AG09319 (cell line): ENCODE results near the gene THAP5.
"Not testable (repeated sequence)": the region's sequence is repeated elsewhere in the genome, so short reads cannot be mapped to it uniquely, and the experiment has no call there.

Experiments
- DNase-seq: peaks from one replicate; pipeline ENCODE4 v3.0.0-alpha.2; 2010; ENCODE audit warnings: low read depth; ENCODE audit errors: extremely low read depth
- TF ChIP-seq, protein P1 (sequence below): IDR thresholded peaks from 2 replicates; pipeline ENCODE4 v1.5.1; 2011; ENCODE audit warnings: low read depth, mild to moderate bottlenecking, inconsistent platforms, low read length, moderate library complexity

THAP5 gene

DNA sequence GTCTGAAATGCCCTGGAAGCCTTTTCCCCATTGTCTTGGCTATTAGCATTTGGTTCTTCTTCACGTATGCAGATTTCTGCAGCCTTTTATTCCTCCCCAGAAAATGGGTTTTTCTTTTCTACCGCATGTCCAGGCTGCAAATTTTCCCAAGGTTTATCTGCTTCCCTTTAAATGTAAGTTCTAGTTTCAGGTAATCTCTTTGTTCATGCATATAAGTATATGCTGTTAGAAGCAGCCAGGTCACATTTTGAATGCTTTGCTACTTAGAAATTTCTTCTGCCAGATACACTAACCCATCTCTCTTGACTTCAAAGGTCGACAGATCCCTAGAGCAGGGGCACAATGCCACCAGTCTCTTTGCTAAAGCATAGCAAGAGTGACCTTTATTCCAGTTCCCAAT, 12.3 kb downstream of the THAP5 start:
- no peak for DNase-seq
- TF ChIP-seq, protein P1, sequence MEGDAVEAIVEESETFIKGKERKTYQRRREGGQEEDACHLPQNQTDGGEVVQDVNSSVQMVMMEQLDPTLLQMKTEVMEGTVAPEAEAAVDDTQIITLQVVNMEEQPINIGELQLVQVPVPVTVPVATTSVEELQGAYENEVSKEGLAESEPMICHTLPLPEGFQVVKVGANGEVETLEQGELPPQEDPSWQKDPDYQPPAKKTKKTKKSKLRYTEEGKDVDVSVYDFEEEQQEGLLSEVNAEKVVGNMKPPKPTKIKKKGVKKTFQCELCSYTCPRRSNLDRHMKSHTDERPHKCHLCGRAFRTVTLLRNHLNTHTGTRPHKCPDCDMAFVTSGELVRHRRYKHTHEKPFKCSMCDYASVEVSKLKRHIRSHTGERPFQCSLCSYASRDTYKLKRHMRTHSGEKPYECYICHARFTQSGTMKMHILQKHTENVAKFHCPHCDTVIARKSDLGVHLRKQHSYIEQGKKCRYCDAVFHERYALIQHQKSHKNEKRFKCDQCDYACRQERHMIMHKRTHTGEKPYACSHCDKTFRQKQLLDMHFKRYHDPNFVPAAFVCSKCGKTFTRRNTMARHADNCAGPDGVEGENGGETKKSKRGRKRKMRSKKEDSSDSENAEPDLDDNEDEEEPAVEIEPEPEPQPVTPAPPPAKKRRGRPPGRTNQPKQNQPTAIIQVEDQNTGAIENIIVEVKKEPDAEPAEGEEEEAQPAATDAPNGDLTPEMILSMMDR, result no peak

DNA sequence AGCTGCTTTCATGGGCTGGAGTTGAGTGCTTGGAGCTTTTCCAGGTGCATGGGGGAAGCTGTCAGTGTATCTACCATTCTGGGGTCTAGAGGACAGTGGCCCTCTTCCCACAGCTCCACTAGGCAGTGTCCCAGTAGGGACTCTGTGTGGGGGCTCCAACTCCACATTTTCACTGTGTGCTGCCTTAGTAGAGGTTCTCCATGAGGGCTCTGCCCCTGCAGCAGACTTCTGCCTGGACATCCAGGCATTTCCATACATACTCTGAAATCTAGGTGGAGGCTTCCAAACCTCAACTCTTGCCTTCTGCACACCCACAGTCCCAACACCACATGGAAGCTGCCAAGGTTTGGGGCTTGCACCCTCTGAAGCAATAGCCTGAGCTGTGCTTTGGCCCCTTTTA, 12.8 kb downstream of the THAP5 start:
- DNase-seq, result not testable (repeated sequence)

DNA sequence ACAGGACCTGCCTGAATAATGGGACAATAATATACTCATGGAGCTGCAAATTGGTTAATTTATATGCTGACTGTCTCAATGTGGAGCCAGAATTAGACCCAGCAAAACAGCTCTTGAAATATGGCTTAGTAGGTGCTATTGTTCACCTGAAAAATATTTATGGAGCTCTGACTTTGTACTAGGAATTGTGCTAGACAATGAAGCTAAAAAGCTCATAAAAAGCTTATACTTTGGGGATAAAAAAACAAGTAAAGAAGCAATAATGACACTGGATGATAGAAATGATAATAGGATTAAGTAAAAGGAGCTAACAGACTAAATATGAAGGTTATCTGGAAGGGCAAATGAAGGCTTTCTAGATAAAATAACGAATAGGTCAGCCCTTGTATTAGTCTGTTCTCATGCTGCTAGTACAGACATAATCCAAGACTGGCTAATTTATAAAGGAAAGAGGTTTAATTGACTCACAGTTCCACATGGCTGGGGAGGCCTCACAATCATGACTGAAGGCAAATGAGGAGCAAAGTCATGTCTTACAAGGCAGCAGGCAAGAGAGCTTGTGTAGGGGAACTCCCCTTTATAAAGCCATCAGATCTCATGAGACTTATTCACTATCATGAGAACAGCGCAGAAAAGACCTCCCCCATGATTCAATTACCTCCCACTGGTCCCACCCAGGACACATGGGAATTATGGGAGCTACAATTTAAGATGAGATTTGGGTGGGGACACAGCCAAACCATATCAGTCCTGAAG, 21.2 kb downstream of the THAP5 start:
- not testable (repeated sequence) for DNase-seq

DNA sequence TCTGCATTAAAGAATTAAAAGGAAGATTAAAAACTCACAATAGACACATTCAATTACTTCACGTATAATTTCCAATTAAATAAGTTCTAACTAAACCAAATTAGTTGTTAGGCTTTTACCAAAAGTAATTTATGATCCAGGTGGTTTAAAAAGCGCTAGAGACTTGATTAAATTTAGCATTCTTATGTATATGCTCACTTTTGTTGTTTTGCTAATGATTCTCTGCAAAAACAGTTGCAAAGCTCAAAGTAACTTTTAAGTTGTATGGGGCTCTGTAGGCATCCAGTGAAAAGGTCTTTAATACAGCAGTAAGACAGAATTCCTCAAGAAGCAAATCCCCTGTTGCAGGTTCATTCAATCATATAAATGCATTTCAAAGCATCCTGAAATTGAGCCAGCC, 28.0 kb downstream of the THAP5 start:
- TF ChIP-seq, protein P1, result no peak
- DNase-seq, result no peak

DNA sequence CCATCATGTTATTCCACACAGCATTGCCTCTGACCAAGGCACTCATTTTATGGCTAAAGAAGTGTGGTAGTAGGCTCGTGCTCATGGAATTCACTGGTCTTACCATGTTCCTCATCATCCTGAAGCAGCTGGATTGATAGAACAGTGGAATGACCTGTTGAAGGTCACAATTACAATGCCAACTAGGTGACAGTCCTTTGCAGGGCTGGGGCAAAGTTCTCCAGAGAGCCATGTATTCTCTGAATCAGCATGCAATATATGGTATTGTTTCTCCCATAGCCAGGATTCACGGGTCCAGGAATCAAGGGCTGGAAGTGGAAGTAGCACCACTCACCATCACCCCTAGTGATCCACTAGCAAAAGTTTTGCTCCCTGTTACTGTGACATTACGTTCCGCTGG, 30.8 kb downstream of the THAP5 start:
- DNase-seq, result not testable (repeated sequence)

DNA sequence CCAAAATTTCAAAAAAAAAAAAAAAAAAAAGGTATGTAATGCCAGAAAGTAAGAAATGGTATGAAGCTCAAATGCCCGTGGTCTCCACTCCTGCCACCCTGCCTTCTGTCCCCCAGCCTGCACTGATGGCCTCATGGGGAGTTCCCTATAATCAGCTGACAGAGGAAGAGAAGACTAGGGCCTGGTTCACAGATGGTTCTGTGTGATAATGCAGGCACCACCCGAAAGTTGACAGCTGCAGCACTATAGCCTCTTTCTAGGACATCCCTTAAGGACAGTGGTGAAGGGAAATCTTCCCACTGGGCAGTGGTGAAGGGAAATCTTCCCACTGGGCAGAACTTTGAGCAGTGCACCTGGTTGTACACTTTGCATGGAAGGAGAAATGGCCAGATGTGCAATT, 31.3 kb downstream of the THAP5 start:
- not testable (repeated sequence) for DNase-seq

DNA sequence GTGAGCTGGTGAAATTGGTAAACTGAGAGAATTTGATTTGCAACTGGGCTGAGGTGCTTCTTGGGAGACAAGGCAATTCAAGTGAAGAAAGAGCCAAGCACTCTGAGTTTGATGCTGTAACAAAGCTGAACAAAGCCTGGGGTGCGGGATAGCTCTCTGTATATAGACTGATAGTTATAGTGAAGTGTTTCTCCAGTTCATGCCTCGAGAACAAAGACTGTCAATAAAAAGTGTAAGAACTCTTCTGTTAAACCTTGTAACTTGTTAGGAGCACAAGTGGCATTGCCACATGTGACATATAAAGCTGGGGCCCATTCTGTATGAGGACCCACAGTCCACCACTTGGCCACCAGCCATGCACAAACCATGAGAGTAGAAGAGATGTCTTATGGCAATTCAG, 32.3 kb downstream of the THAP5 start:
- TF ChIP-seq, protein P1, result no peak

DNA sequence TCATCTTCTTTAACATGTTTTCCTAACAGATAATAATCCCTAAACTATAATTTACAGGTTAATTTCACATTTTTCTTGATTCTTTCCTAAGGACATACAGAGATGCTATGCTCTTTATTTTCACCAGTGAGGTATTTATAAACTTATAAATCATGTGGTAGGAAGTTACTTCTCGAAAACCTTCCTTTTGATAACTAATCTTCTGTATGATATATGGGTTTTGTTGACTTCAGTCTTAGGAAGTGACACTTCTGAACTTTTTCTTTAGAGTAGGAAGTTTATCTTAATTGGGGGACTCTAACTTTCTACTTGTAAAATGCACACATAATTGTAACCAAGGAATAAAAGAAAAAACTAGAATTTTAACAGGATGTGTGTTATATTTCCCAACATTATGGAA, 33.8 kb downstream of the THAP5 start:
- DNase-seq, result no peak
- TF ChIP-seq, protein P1, result no peak

More for the DNA sequence above, 32.3 kb downstream of the THAP5 start:
- no peak for DNase-seq

DNA sequence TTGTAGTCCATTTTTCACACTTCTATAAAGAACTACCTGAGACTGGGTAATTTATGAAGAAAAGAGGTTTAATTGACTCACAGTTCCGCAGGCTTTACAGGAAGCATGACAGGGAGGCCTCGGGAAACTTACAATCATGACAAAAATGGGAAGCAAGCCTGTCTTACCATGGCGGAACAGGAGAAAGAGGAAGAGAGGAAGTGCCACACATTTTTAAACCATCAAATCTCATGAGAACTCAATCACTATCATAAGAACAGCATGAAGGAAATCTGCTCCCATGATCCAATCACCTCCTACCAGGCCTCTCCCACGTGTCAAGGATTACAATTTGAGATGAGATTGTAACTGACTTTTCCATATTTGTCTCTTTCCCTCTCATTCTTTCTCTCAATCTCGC, 34.2 kb downstream of the THAP5 start:
- TF ChIP-seq, protein P1, result no peak
- DNase-seq, result no peak

DNA sequence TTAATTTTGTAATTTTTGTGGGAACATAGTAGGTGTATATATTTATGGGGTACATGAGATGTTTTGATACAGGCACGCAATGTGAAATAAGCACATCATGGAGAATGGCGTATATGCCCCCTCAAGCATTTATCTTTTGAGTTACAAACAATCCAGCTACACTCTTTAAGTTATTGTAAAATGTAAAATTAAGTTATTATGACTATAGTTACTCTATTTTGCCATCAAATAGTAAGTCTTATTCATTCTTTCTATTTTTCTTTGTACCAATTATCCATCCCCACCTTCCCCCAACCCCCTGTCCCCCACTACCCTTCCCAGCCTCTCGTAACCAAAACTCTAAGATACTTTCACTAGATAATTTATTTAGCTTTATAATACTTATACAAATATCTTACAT, 35.8 kb downstream of the THAP5 start:
- TF ChIP-seq, protein P1, result no peak

More for the DNA sequence above, 35.8 kb downstream of the THAP5 start:
- no peak for DNase-seq
